GM23248 (cell line): Measurements from ENCODE around the gene GLIS2.

Source experiments
- EZH2 ChIP-seq: fragments of 200-600 bp; sonication (generic); IDR thresholded peaks from 2 replicates; pipeline ENCODE4 v1.6.1; 2018; ENCODE audit warnings: antibody characterized with exemption, mild to moderate bottlenecking; ENCODE audit not compliant: insufficient read depth, poor library complexity, severe bottlenecking
- EZH2phosphoT487 ChIP-seq: fragments of 200-600 bp; sonication (generic); IDR thresholded peaks from 2 replicates; pipeline ENCODE4 v1.6.1; 2018; ENCODE audit warnings: antibody characterized with exemption, moderate library complexity, mild to moderate bottlenecking, low read depth; ENCODE audit not compliant: insufficient read depth

DNA sequence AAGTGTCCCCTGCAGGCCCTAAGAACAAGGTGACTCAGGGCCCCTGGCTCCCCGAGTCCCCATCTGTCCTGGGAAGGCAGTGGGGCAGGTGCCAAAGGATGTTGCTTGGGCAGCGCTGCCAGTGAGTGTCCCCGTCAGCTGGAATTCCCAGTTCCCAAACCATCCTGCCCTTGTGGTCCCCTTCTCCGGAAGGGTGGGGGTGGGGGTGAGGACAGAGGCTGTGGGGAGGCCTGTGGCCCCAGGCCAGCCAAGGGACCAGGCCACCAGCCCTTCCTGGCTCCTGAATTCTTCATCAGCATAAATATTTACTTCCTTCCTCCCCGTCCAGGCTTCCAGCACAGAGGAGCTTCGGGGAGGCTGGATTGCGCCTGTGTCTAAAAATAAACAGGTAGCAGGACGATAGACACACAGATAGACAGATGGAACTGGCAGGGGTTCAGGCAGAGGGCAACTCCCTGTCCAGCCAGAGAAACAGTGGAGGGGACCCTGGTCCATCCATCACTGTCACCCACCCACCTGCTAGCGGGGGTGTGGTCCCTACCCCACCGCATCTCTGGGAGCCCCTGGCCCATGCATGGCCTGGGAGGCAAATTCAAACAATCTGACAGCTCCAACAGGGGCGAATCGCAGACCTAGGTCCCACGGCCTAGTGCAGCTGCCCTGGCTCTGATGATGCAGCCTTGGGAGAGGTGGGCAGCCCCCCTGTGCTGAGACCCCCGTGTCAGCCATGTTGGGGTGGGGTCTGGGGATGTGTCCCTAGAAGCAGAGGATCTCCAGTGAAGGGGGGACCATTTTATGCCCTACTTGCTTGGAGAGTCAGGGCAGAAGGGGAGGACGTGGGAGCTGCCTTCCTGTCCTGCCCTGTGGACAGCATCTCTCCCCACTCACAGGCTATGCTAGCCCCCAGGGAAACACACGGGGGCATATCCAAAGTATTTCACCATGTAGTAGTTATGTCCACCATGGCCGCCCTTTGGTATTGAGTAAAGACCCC is 13.2 kb downstream of the GLIS2 start:
- TF ChIP-seq EZH2phosphoT487 (no peak), EZH2 (no peak)
